HepG2 (cell line): ENCODE measurements around the gene YKT6. TPM values are rescaled to one million over a fixed set of nuclear protein-coding genes. Genes with fewer than 3 reads are reported as not detected.
A peak's percentile ranks its signal among the peaks of the same experiment; 100 is the strongest.

Experiments
- BHLHE40 ChIP-seq: IDR thresholded peaks from 2 replicates; pipeline ENCODE4 v1.6.1; 2011; ENCODE audit warnings: low read length, improper control_type of control experiment
- HDAC2 ChIP-seq: sonication (generic); formaldehyde crosslinking; IDR thresholded peaks from 2 replicates; pipeline ENCODE4 v1.4.0; 2020; ENCODE audit warnings: missing genetic modification reagents
- HOXA7 ChIP-seq: sonication (generic); formaldehyde crosslinking; IDR thresholded peaks from 2 replicates; pipeline ENCODE4 v1.8.1; 2022; ENCODE audit warnings: mild to moderate bottlenecking, missing genetic modification reagents, moderate library complexity
- PHF5A ChIP-seq: IDR thresholded peaks from one replicate; pipeline ENCODE4 v1.6.1; 2018; ENCODE audit warnings: low read depth, missing genetic modification reagents; ENCODE audit not compliant: unreplicated experiment
- SRSF9 ChIP-seq: fragments of 200-400 bp; formaldehyde crosslinking; IDR thresholded peaks from 2 replicates; pipeline ENCODE4 v1.6.1; 2018; ENCODE audit warnings: borderline replicate concordance, mild to moderate bottlenecking, low read depth, low read length; ENCODE audit not compliant: insufficient read depth, poor library complexity, severe bottlenecking
- ZBTB1 ChIP-seq: sonication (generic); formaldehyde crosslinking; IDR thresholded peaks from 2 replicates; pipeline ENCODE4 v1.4.0; 2020; ENCODE audit warnings: missing genetic modification reagents, borderline replicate concordance
- ZBTB42 ChIP-seq: sonication (generic); formaldehyde crosslinking; IDR thresholded peaks from 2 replicates; pipeline ENCODE4 v1.5.0; 2020; ENCODE audit warnings: mild to moderate bottlenecking, missing genetic modification reagents
- ZNF230 ChIP-seq: sonication (generic); formaldehyde crosslinking; IDR thresholded peaks from 2 replicates; pipeline ENCODE4 v1.4.0; 2020; ENCODE audit warnings: mild to moderate bottlenecking, missing genetic modification reagents
- ZNF382 ChIP-seq: sonication (generic); formaldehyde crosslinking; IDR thresholded peaks from 2 replicates; pipeline ENCODE4 v1.5.0; 2020; ENCODE audit warnings: missing genetic modification reagents, mild to moderate bottlenecking, borderline replicate concordance
- ZNF430 ChIP-seq: sonication (generic); formaldehyde crosslinking; IDR thresholded peaks from 2 replicates; pipeline ENCODE4 v1.9.0; 2021; ENCODE audit warnings: mild to moderate bottlenecking, missing genetic modification reagents
- ZNF432 ChIP-seq: sonication (generic); formaldehyde crosslinking; IDR thresholded peaks from 2 replicates; pipeline ENCODE4 v1.5.0; 2020; ENCODE audit warnings: missing genetic modification reagents, mild to moderate bottlenecking, borderline replicate concordance
- ZNF547 ChIP-seq: sonication (generic); formaldehyde crosslinking; IDR thresholded peaks from 2 replicates; pipeline ENCODE4 v1.5.1; 2020; ENCODE audit warnings: mild to moderate bottlenecking, missing genetic modification reagents
- ZNF720 ChIP-seq: sonication (generic); formaldehyde crosslinking; IDR thresholded peaks from 2 replicates; pipeline ENCODE4 v1.4.0; 2020; ENCODE audit warnings: missing genetic modification reagents
- polyA plus RNA-seq, 8 experiments: library from polyadenylated mRNA; depleted of rRNA in 3 of 8; stranded (reverse) in 7 of 8; unstranded in 1 of 8; fragments of >200 nt; fragmentation: Illumina TruSeq in 4 of 8; extraction: Trizol in 4 of 8; gene quantifications; 2 replicates each; pipeline versions ENCODE4 v1.2.1 to v1.2.3, GENCODE V29; 2011 to 2016; ENCODE audit warnings: low read depth in 4 of 8, missing spikeins in 1 of 8, mixed read lengths in 1 of 8; ENCODE audit not compliant: insufficient read depth in 1 of 8
- total RNA-seq, 5 experiments: library from RNA; depleted of rRNA; stranded (reverse); fragments of >200 nt; fragmentation: Illumina TruSeq; extraction: Trizol; gene quantifications; 2 replicates each; pipeline ENCODE4 v1.2.3, GENCODE V29; 2016; ENCODE audit warnings: low read depth in 1 of 5
- TF ChIP-seq, protein P1 (sequence below): sonication (generic); IDR thresholded peaks from 2 replicates; pipeline ENCODE4 v1.6.1; 2016; ENCODE audit warnings: low read depth, borderline replicate concordance
- TF ChIP-seq, protein P2 (sequence below): sonication (generic); formaldehyde crosslinking; IDR thresholded peaks from 2 replicates; pipeline ENCODE4 v1.9.0; 2021; ENCODE audit warnings: missing genetic modification reagents, mild to moderate bottlenecking, borderline replicate concordance
- TF ChIP-seq, protein P3 (sequence below), 2 experiments: sonication (generic) in 1 of 2; formaldehyde crosslinking in 1 of 2; IDR thresholded peaks; 2 replicates each; pipeline versions ENCODE4 v1.6.1 to v1.9.0; 2014 to 2022; ENCODE audit warnings: antibody characterized with exemption in 1 of 2, borderline replicate concordance in 1 of 2, inconsistent platforms in 1 of 2, low read depth in 1 of 2, missing genetic modification reagents in 1 of 2
- TF ChIP-seq, protein P4 (sequence below): sonication (generic); formaldehyde crosslinking; IDR thresholded peaks from 2 replicates; pipeline ENCODE4 v1.8.0; 2022; ENCODE audit warnings: mild to moderate bottlenecking, missing genetic modification reagents, moderate library complexity

YKT6 gene
- total and polyA plus RNA-seq, 2 of the 13 experiments (the other 11 are each of a cell fraction or from before 2014, with no cell fraction given) = 52.2 to 60.3 TPM

DNA sequence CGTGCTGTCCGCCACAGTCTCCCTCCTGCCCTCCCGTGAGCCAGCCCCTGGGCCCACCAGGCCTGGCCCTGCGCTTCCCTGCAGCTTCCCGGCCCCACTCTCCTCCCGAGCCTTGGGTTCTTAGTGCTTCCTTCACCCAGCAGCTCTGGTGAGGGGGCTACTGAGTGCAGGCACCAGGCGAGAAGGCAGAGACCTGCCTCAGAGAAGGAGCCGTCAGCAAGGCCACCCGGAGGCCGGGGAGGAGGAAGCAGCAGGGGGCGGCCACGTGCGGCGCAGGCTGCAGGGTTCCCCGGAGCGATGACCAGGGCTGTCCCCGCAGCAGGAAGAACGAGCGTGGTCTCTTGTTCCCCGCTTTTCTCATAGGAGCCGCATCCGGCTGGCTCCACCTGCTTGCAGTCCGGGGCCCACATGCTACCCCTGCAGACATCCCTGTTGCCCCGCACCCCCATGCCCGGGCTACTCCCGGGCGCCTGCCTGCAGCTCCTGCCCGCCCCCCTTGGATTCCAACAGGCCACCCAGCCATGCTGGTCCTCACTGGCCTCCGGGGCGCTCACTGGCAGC is 20.5 kb downstream of the YKT6 start (continued):
- TF ChIP-seq ZBTB42 (CRISPR knock-in tag) = peak; percentile 65; the same call in 1 of the 2 replicates
- no peak for TF ChIP-seq HOXA7 (CRISPR knock-in tag)
- TF ChIP-seq, protein P1, sequence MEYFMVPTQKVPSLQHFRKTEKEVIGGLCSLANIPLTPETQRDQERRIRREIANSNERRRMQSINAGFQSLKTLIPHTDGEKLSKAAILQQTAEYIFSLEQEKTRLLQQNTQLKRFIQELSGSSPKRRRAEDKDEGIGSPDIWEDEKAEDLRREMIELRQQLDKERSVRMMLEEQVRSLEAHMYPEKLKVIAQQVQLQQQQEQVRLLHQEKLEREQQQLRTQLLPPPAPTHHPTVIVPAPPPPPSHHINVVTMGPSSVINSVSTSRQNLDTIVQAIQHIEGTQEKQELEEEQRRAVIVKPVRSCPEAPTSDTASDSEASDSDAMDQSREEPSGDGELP = no peak
- peak; percentile 70; the same call in 1 of the 2 replicates for TF ChIP-seq BHLHE40
- no peak for TF ChIP-seq ZNF432
- TF ChIP-seq, protein P2, sequence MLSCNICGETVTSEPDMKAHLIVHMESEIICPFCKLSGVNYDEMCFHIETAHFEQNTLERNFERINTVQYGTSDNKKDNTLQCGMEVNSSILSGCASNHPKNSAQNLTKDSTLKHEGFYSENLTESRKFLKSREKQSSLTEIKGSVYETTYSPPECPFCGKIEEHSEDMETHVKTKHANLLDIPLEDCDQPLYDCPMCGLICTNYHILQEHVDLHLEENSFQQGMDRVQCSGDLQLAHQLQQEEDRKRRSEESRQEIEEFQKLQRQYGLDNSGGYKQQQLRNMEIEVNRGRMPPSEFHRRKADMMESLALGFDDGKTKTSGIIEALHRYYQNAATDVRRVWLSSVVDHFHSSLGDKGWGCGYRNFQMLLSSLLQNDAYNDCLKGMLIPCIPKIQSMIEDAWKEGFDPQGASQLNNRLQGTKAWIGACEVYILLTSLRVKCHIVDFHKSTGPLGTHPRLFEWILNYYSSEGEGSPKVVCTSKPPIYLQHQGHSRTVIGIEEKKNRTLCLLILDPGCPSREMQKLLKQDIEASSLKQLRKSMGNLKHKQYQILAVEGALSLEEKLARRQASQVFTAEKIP (CRISPR knock-in tag) = no peak
- TF ChIP-seq ZNF230 = 0 out of 2 replicates have a peak, but pooled peaks have one; percentile 71
- TF ChIP-seq ZNF547 (CRISPR knock-in tag) = peak; percentile 91
- no peak for TF ChIP-seq PHF5A (CRISPR knock-in tag)
- no peak for TF ChIP-seq ZNF720
- TF ChIP-seq SRSF9 = no peak
- TF ChIP-seq ZNF430 (CRISPR knock-in tag) = peak; percentile 89; the same call in 1 of the 2 replicates
- no peak for TF ChIP-seq HDAC2 (CRISPR knock-in tag)
- TF ChIP-seq, protein P3, sequence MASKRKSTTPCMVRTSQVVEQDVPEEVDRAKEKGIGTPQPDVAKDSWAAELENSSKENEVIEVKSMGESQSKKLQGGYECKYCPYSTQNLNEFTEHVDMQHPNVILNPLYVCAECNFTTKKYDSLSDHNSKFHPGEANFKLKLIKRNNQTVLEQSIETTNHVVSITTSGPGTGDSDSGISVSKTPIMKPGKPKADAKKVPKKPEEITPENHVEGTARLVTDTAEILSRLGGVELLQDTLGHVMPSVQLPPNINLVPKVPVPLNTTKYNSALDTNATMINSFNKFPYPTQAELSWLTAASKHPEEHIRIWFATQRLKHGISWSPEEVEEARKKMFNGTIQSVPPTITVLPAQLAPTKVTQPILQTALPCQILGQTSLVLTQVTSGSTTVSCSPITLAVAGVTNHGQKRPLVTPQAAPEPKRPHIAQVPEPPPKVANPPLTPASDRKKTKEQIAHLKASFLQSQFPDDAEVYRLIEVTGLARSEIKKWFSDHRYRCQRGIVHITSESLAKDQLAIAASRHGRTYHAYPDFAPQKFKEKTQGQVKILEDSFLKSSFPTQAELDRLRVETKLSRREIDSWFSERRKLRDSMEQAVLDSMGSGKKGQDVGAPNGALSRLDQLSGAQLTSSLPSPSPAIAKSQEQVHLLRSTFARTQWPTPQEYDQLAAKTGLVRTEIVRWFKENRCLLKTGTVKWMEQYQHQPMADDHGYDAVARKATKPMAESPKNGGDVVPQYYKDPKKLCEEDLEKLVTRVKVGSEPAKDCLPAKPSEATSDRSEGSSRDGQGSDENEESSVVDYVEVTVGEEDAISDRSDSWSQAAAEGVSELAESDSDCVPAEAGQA (IDR thresholded peaks at IDR 0.05; ENCODE audit: low read depth) = 0 out of 2 replicates have a peak, but pooled peaks have one; percentile 35
- TF ChIP-seq, protein P3 (CRISPR knock-in tag; IDR thresholded peaks at IDR 0.05; ENCODE audit: borderline replicate concordance) = peak; percentile 96; the same call in 1 of the 2 replicates
- no peak for TF ChIP-seq ZNF382 (CRISPR knock-in tag)
- TF ChIP-seq ZBTB1 (CRISPR knock-in tag) = 0 out of 2 replicates have a peak, but pooled peaks have one; percentile 44
- TF ChIP-seq, protein P4, sequence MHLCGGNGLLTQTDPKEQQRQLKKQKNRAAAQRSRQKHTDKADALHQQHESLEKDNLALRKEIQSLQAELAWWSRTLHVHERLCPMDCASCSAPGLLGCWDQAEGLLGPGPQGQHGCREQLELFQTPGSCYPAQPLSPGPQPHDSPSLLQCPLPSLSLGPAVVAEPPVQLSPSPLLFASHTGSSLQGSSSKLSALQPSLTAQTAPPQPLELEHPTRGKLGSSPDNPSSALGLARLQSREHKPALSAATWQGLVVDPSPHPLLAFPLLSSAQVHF (CRISPR knock-in tag) = no peak; the same call in 1 of the 2 replicates
